LHCN-M2 (cell line): ENCODE measurements around the gene MESD. TPM values are rescaled to one million over a fixed set of nuclear protein-coding genes. Genes with fewer than 3 reads are reported as not detected.

ENCODE experiments used
- DNase-seq: peaks from one replicate; pipeline ENCODE4 v3.0.0-alpha.2; 2012; ENCODE audit warnings: low read depth
- polyA plus RNA-seq: library from polyadenylated mRNA; unstranded; fragments of >200 nt; gene quantifications from one replicate; pipeline ENCODE4 v1.2.1, GENCODE V29; 2012; ENCODE audit warnings: missing spikeins
- total RNA-seq: library from RNA; depleted of rRNA; stranded (reverse); fragments of >200 nt; gene quantifications from 2 replicates; pipeline ENCODE4 v1.2.3, GENCODE V29; 2014; rRNA removed

MESD gene
- 17.8 and 19.4 TPM in 2 replicates for total RNA-seq
- 21.3 TPM for polyA plus RNA-seq

DNA sequence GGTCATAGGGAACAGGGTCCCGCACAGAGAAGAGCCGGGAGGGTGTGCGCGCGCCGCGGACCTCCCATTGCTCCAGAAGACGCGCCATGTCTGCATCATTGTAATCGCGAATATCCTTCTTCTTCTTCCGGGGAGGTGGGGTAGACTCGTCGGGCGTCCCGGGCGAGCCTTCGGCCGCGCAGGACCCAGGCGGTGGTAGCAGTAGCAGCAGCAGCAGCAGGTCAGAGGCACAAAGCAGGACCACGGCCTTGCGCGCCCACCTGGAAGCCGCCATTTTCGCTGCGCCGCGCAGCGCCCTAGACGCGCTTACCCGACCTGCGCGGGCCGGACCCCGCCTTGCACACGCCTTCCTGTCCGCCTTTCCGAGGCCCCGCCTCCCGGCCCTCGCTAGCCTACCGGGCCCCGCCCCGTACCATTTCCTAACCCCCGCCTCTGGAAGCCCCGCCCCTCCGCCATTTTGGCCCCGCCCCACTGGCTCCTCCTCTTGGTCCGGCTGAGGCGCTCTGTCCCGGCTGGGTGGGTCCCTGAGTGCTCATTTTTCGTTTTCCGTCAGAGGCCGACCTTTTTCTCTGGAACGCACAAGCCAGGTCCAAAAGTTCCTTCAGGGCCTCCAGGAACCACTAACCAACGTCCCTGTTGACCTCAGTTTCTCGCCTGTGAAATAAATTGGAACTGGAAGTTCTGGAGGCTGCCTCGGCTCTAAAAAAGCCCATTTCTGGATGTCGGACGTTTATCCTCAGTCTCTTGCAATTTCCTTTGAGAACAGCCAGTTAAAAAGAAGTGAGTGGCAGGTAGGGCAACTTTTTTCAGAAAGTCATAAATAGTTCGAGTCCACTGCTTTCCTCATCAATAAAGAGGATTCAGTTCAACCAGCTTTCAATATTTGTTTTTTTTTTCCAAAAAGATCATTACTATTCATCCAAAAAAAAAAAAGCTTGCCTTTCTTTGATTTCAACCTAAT is at the start of gene MESD:
Gene MESD (minus strand): TSS at position 302 of the 961 bp plus-strand sequence. CDS start 28 bp downstream, at position 274.
- DNase-seq, result peak; percentile 91

DNA sequence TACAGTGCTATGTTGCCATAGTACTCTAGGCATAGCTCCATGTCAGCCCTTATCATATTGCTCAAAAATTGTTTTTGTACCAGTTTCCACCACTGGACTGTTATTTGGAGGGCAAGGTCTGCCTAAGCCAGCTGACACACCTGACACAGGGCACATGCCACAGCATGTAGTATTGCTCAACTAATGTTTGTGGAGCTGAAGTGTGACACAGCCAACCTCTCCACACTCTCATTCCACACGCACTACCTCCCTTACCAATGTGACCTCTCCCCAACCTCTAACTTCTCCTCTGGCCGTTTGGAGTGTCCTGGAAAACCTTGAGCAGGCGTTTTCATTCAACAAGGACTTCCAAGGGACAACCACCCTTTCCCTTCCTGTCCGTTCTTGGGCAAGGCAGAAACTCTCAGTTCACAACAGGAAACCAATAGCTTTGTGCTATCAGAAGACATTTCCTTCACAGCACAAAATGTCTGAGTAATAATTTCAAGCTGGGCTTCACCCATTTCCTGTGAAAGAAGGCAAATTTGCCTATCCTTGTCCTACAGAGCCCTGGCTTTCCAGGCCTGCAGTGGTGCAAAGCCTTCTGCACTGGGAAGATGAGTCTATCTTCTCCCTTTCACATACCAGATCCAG is 49.5 kb upstream of the MESD start:
- DNase-seq, result no peak

- no peak for DNase-seq
These were observed 48.5 kb upstream of the MESD start for GRCh38 chr15:81037952-81038743.

DNA sequence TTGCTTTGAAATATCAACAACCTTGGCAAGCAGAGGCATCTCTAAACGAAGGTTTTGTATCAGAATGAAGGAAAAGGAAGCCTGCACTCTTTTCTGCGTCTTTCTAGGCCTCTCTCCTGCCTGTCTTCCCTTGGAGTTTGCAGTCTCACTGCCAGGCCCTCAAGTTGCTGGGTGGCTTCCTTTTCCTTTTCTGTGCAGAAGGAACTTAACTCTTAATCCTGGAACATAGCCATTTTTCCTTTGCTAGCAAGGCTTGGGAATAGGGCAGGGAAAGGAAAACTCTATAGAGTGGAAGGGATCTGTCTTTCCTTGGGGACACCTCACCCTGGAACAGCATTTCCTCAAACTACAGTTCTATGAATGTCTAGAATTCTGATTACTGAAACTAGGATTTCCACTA is 43.9 kb upstream of the MESD start:
- no peak for DNase-seq

- no peak for DNase-seq
These were observed 43.2 kb upstream of the MESD start for GRCh38 chr15:81032818-81033217.

- no peak for DNase-seq
These were observed 42.7 kb upstream of the MESD start for GRCh38 chr15:81032355-81032754.

GRCh38 chr15:81031203-81031602 is 41.6 kb upstream of the MESD start:
- DNase-seq, result no peak

DNA sequence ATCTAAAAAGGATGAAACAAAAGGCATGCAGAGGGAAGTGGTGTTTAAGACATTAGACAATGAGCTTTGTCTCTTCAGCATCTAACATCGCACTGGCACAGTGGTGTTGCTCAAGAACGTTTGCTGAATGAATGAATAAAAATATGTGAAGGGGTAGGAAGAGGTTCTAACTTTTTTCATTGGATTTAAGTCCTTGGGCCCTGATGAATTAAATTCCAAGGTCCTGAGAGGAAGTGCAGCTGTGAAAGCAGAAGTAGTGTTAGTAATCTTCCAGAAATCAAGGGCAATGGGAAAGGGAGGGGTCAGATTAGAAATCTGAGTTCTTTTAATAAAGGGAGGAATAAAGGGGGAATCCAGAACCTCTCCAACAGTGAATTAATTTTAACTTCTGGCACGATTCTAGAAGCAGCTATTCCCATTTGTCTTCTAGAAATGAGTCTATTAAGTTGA is 40.7 kb upstream of the MESD start:
- DNase-seq, result no peak

DNA sequence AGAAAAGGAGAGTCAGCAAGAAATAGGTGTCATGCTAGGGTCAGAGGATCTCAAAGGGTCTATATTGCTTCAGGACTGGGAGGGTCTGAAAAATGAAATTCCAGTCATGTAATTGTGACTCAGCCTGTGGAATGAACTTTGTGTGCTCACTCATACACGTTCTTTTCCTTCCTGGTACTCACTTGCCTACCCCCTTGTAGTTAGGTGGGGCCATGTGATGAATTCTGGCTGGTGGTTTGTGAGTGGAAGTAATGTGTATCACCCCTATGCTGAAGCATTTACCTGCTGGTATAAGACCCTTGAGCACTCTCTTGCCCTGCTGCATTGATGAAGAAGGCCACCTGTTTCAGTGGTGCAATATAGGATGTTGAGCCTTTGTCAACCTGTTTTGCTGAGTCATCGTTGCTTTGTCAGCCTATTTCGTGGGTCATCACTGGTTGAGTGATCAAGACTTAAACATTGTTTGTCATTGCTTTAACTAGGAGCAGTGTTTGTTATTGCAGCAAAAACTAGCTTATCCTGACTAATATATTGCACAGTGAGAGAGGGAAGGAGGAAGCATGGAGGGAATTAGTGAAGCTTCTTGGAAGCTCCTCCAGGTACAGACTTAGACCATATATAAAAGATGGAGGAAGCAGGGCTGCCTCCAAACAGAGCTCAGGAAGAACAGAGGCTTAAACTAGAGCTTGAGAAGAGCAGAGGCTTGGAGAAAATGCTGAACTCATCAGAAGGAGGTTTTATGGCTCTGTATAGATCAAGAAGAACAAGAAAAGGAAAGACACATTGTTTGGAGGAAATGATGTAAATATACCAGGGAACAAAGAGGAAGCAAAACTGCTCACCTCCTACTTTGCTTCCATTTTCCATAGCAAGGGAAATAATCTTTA is 40.0 kb upstream of the MESD start:
- peak; percentile 15 for DNase-seq

- DNase-seq, result no peak
These were observed 37.4 kb upstream of the MESD start for GRCh38 chr15:81026836-81027599.

DNA sequence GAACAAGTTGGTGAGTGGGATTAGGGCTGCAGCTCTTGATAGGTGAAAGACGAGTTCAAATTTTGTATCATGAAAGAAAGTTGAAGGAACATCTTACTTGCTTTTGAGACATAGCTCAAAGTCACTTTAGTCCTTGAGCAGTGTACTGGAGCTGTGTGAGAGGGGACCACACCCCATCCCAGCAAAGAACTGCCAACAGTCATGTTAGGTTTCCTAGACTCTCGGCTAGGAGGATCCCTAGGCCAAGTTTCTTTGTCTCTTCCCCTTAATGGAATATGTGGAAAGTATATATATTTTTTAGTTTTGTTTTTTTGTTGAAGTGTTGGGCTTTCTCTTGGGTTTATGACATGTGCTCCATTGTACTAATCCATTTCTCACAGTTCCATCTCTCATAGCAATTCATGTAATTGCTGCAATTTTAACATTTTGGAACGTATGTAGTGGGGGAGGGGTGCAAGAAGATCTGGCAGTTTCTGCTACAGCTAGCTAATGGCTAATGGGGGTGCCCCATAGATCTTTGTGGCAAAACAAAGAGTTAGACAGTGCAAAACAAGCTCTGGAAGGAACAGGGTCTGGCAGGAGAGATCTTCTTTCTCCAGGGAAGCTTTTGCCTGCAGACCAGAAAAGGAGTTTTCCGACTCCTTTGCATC is 36.2 kb upstream of the MESD start:
- DNase-seq, result no peak

DNA sequence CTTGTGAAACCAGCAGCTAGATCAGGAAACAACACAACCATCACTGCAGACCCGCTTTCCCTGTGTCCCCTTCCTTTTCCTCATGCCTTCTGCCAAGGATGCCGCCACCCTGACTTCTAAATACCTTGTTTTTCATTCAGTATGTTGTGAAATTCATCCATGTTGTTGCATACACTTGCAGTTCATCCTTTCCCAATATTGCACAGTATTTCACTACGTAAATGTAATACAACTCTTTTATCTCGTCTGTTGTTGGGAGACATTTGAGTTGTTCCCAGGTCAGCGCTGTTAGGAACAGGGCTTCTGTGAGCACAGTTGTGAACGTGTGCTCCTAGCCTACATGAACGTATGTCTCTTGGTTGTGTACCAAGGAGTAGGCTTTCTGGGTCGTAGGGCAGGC is 35.3 kb upstream of the MESD start:
- no peak for DNase-seq

DNA sequence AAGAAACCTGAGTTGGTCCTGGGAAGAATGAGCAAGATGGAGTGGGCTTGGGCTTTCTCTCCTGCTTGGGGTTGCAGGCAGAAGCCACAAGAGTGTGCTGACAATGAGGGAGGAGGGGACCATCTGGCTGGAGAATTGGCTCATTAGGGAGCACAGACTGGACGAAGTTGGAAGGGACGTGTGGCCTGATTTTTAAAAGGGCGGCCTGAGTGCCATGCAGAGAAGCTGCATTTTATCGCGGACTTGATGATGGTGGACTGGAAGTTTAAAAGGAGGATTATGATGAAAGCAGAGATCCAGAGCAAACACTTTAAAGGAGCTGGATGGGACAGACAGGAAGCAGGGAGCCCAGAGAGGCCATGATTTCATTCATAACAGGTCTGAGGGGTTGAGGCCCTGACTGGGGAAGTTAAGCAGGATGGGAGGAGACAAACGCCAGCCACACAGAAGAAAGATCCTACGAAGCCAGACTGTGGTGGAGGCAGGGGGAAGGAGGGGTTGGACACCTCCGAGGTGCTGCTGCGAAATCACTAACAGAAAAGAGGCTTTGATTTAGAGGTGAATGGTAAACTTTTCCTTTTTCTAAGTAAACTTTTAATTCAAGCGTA is 34.8 kb upstream of the MESD start:
- no peak for DNase-seq

- DNase-seq, result peak; percentile 82
These were observed 34.1 kb upstream of the MESD start for GRCh38 chr15:81023483-81024264.

GRCh38 chr15:81021321-81021720 is 31.7 kb upstream of the MESD start:
- no peak for DNase-seq

DNA sequence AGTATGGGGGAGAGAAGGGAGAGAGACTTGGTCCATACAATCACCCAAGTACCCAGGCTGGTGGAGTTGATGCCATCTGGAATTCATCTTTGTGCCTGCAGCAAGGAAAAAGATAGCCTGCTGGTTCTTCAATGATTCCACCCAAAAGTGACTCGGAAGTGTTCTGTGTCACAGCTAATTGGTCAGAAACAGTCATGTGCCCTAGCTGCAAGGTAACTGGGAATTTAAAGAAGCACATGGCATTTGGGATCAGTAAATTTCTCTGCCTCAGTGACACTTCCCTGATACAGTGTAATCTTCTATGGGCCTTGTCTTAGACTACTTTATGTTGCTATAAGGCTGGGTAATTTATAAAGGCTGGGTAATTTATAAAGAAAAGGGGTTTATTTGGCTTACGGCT is 28.6 kb upstream of the MESD start:
- no peak for DNase-seq

GRCh38 chr15:81016489-81017068 is 27.0 kb upstream of the MESD start:
- no peak for DNase-seq
